ENCODE data around the gene SLC35F3.

GRCh38 chr1:234000557-234001041 lies 96.1 kb downstream of the SLC35F3 start:
- TF ChIP-seq ZNF317 (CRISPR knock-in tag; IDR thresholded peaks at IDR 0.05; ENCODE audit: borderline replicate concordance, low read depth) (no peak), CREB1 (CRISPR knock-in tag; IDR thresholded peaks at IDR 0.05) (no peak), FOXP4 (CRISPR knock-in tag; IDR thresholded peaks at IDR 0.05) (no peak), CBFB (CRISPR knock-in tag; IDR thresholded peaks at IDR 0.05; ENCODE audit: low read depth) (no peak), CTCF (IDR thresholded peaks at IDR 0.05) (no peak), PREB (CRISPR knock-in tag; IDR thresholded peaks at IDR 0.05; ENCODE audit: borderline replicate concordance) (no peak), ZNF416 (CRISPR knock-in tag; IDR thresholded peaks at IDR 0.05) (no peak), USF1 (CRISPR knock-in tag; IDR thresholded peaks at IDR 0.05) (no peak), ELF4 (CRISPR knock-in tag; IDR thresholded peaks at IDR 0.05; ENCODE audit: low read depth) (no peak), ATF2 (CRISPR knock-in tag; IDR thresholded peaks at IDR 0.05; ENCODE audit: borderline replicate concordance, low read depth) (no peak), TP53 (CRISPR knock-in tag; IDR thresholded peaks at IDR 0.05) (no peak), SMAD4 (CRISPR knock-in tag; IDR thresholded peaks at IDR 0.05) (no peak), E2F5 (CRISPR knock-in tag; IDR thresholded peaks at IDR 0.05) (no peak), NR1H2 (CRISPR knock-in tag; IDR thresholded peaks at IDR 0.05) (no peak)
